ENCODE results near the gene RIC3.

- TF ChIP-seq CTCF (IDR thresholded peaks at IDR 0.05; ENCODE audit: extremely low read depth in 1 of 2, insufficient read depth in 1 of 2, low read depth in 1 of 2, low read length in 2 of 2) (peak; percentile 58 to 70), EZH2 (IDR thresholded peaks at IDR 0.05; ENCODE audit: borderline replicate concordance, low read depth, low read length, severe bottlenecking) (no peak), POLR2A (IDR thresholded peaks at IDR 0.05; ENCODE audit: low read depth, low read length) (no peak), POLR2AphosphoS5 (IDR thresholded peaks at IDR 0.05; ENCODE audit: insufficient read depth, low read depth, low read length) (no peak)
Observed at GRCh38 chr11:8090756-8091155, 78.1 kb downstream of the RIC3 start.
